Umbilical cord (tissue), 2 donors: ENCODE results near the gene NMT1. TPM values are rescaled to one million over a fixed set of nuclear protein-coding genes. Genes with fewer than 3 reads are reported as not detected.
"Not testable (repeated sequence)": the region's sequence is repeated elsewhere in the genome, so short reads cannot be mapped to it uniquely, and the experiment has no call there.

Experiments used
- DNase-seq: peaks from one replicate; pipeline ENCODE4 v3.0.0-alpha.2; 2015; ENCODE audit warnings: low spot score
- total RNA-seq: library from RNA; depleted of rRNA; stranded (reverse); fragments of >200 nt; gene quantifications from one replicate; pipeline ENCODE4 v1.2.3, GENCODE V29; 2014; ENCODE audit warnings: low replicate concordance; ENCODE audit not compliant: insufficient read depth

NMT1 gene
- total RNA-seq, 1 donor from 2014 or later, result 55.1 TPM

- DNase-seq, result no peak
These were observed 24.4 kb upstream of the NMT1 start for GRCh38 chr17:45036691-45037090.

- no peak for DNase-seq
These were observed 22.1 kb upstream of the NMT1 start for GRCh38 chr17:45038728-45039634.

DNA sequence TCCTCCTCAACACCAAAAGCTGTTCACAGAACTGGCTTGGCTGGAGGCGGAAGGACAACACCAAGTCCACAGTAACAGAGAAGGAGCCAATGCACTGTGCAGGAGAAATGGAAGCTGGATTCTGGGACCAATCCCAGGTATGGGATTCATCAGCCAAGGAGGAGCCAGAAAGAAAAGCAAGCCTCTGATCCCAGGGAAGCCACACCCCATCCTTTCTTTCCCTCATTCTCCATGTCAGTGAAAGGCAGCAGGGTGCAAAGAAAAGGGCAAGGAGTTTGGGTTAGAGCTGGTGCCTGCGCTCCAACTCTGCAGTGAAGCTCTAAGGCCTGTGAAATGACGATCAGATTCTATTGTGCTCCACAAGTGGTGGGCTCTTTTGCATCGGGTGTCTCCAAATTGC lies 20.7 kb upstream of the NMT1 start:
- no peak for DNase-seq

- DNase-seq, result no peak
These were observed 18.6 kb upstream of the NMT1 start for GRCh38 chr17:45042346-45043120.

DNA sequence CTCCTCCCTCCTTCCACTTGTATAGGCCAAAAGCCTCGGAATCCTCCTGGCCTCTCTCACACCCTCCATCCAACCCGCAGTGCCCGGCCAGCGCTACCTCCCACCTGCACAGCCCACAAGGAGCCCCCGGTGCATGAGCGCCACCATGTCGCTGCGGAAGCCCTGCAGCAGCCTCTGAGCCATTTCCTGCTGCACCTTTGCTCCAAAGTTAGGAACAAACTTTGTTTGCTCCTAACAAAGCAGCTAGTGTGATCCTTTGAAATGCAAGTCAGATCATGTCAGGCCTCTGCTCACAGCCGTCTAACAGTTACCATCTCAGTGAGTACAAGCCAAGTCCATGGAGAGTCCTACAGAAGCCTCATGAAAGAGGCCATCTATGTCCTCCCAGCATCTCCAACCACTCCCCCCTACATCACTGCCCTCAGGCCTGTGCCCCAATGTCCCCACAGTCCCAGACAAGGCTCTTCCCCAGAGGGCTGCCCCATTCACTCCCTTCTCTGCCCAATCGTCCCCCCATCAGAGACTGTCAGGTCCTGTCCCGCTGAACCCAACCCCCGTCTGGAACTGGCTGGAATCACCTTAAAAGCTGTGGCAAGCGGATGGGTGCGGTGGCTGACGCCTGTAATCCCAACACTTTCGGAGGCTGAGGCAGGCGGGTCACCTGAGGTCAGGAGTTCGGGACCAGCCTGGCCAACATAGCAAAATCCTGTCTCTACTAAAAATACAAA lies 17.1 kb upstream of the NMT1 start:
- no peak for DNase-seq

DNA sequence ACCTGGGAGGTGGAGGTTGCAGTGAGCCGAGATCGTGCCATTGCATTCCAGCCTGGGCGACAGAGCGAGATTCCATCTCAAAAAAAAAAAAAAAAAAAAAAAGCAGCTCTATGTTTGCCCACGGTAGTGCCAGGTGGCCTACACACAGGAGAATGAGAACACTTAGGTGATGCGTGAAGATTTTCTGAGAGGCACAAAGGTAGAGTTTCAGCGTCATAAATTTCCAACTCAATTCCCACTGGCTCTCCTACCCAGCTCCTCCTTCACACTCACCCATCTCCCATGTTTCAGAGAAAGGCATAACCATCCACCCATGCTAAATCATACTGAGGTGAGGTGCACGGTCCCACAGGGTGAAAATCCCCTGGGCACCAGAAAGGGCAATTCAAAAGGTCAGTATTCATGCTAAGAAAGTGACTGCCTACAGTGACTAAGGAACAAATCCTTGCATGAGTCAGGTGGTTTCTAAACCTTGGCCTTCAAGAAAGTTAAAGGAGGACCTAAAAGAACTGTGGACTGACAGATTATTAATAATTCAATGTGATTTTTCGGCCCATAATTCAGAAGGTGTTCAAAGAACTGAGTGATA lies 14.5 kb upstream of the NMT1 start:
- DNase-seq, result no peak

DNA sequence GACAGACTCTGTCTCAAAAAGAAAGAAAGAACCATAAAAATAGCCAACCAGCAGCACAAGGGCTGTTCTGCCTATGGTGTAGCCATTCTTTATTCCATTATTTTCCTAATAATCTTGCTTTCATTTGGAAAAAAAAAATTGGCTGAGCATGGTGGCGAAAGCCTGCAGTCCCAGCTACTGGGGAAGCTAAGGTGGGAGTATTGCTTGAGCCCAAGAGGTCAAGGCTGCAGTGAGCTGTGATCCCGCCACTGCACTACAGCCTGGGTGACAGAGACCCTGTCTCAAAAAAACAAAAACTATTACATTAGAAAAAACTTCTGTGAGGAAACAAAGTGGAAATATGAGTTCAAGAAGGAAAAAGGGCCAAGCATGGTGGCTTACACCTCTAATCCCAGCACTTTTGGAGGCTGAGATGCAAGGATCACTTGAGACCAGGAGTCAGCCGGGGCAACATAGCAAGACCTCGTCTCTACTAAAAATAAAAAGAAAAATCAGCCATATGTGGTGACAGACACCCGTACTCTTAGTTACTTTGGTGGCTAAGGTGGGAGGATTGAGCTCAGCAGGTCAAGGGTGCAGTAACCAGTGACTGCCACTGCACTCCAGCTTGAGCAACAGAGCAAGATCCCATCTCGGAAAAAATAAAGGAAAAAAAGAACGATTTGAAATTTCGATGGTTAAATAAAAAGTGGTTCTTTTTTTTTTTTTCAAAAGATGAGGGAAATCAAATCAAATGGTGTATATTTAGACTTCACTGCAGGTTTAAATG lies 12.1 kb upstream of the NMT1 start:
- DNase-seq, result no peak

GRCh38 chr17:45050481-45051059 lies 10.5 kb upstream of the NMT1 start:
- peak; percentile 54 for DNase-seq

DNA sequence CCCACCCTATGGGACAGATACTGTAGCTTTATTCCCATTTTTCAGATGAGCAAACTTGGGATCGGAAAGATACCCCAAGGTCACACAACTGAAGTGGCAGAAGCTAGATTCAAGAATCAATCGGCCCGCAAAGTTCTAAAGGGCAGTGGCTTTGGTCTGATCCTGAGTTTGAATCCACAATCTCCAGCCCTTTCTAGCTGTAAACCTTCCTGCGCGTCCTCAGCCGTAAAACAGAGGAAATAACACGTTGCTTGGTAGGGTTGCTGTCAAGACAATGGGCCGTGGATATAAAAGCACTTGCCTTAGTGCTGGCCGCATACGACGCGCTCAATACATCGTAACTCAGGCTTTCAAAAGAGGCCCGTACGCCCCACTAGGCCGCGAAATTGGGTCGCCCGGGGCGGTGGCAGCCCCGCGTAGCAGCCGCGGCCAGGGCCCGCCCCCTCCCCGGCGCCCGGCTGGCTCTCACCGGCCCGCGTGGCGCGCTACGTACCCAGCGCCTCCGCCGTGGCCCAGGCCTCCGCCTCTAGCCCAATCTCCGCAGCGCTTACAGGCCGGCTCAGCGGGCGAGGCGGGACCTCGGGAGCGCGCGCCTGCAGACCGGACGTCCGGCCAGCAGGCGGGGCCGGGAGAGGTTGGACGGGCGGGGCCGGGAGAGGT lies 9.9 kb upstream of the NMT1 start, which contains the start of gene DCAKD:
Gene DCAKD, minus strand, starts transcription at position 573 of the 660 bp plus-strand sequence. CDS start 16,747 bp downstream, outside the sequence.
- DNase-seq, result peak; percentile 97

DNA sequence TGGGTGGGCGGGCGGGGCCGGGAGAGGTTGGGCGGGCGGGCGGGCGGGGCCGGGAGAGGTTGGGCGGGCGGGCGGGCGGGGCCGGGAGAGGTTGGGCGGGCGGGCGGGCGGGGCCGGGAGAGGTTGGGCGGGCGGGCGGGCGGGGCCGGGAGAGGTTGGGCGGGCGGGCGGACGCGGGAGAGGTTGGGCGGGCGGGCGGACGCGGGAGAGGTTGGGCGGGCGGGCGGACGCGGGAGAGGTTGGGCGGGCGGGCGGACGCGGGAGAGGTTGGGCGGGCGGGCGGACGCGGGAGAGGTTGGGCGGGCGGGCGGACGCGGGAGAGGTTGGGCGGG lies 9.4 kb upstream of the NMT1 start:
- DNase-seq, result not testable (repeated sequence)

DNA sequence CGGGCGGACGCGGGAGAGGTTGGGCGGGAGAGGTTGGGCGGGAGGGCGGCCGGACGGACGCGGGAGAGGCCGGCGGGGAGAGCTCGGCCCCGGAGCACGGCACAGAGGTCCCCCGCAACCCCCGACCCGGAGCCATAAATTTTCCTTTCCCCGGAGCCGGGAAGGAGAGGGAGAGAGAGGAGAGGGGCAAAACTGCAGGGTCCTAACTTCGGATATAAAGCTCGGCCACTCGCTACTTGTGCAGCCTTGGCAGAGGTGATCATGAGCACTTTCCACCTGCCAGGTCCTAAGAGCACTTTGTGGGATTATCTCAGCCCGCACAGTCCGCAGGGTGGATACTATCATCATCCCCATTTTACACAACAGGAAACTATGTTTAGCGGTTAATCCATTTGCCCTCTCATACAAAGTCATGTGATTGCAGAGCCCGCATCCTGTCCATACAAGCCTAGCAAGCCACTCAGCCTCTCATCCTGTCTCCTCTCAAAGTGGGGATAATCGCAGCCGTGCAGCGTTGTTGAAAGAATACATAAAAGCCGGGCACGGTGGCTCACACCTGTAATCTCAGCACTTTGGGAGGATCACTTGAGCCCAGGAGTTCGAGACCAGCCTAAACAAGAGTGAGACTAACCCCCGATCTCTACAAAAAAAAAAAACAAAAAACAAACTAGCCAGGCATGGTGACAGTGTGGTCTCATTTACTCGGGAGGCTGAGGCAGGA lies 8.9 kb upstream of the NMT1 start:
- peak; percentile 33 for DNase-seq

DNA sequence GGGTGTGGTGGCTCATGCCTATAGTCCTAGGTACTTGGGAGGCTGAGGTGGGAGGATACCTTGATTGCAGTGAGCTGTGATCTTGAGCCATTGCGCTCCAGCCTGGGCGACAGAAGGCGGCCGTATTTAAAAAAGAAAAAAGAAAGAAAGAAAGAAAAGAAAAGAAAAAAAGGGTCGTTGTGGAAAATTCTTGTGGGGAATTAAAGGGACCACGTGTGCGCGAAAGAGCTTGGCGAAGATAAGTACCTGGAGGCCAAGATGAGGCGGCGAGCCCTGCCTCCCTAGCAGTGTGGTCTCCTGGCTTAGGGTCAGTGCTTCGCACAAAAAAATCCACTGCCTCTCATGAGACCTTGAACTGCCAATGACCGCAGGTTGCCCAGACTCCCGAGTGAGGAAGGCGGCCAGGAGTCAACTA lies 728 bp upstream of the NMT1 start:
- DNase-seq, result no peak

DNA sequence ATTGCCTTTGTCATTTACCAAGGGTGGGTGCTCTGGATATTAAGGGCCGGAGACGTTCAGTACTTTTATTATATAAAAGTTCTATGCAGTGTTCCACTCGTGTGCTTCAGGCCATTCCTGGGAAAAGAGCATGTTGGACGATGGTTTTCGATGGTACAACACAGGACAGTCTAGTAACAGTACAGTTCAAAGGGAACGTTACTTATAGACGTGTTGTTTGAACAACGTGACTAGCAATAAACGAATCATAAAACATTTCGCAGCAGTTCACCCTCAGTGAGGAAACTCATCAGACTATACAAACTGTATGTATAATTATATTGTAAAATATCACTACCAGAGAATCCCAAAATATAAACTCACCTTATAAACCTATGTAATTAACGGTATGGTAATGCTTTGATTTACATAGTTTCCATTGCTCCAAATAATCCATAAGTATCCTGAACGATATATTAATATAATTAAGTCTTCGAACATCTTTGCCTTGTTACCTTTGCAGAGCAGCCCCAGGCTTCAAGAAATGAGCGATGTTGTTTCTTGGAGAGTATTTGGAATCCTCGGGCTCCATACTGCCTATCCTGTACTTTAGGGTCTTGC lies 589 bp downstream of the NMT1 start:
- no peak for DNase-seq

GRCh38 chr17:45063198-45063597 lies 2.1 kb downstream of the NMT1 start:
- no peak for DNase-seq

- no peak for DNase-seq
These were observed 6.5 kb downstream of the NMT1 start for GRCh38 chr17:45067637-45068036.

- no peak for DNase-seq
These were observed 8.9 kb downstream of the NMT1 start for GRCh38 chr17:45070001-45070400.

DNA sequence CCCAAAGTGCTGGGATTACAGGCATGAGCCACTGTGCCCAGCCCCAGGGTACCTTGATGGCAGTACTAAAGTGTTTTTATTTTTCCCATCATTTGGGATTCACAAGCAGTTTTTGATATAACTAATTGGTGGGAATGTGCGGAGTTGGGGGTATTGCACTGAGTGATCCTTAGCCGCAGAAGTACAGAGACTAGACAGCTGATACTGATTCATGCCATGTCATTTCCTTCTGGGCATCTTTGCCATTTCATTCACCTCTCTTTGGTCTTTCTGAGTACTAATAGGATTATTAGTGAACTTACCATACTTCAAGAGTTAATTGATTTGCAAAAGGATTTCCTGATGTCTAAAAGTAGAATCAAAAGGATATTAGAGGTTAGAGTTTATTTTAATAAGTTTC lies 9.7 kb downstream of the NMT1 start:
- no peak for DNase-seq

DNA sequence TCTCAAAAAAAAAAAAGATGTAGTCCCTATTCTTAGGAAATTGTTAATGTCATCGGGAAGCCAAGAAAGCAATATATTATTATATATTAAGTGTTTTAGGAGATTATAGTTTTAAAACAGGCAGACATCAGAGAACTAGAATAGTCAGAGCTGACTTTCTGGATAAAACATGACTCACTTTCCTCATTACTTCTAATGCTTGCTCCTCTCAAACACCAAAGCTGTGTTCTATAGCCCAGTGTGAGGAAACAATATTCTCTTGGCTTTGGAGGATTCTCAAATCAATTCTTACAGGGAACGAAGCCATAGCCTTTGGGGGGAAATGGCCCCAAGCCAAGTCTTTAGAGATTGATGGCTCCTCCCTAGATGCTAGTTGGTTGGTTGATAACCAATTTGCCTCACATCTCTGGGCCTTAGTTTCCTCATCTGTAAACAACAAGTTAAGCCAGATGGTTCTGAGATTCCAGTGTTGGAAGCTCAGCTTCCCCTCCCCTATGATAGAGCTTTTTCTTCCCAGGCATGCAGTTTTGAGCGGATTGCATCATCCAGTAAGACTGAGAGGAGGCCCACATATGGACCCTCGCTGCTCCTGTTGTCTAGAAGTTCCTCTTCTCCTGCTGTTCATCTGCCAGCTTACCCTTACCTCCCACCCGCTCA lies 12.4 kb downstream of the NMT1 start:
- peak; percentile 89 for DNase-seq
